Astrocyte of the cerebellum (primary cell): ENCODE data around the gene PRTFDC1.
A peak's percentile ranks its signal among the peaks of the same experiment; 100 is the strongest.

Experiments
- DNase-seq: peaks from one replicate; pipeline ENCODE4 v3.0.0-alpha.2; 2011; ENCODE audit warnings: low read depth
- H3K4me3 ChIP-seq: 2 replicates; pipeline ENCODE4 v1.5.1; 2011; ENCODE audit warnings: mild to moderate bottlenecking, low read depth, low read length, moderate library complexity
- CTCF ChIP-seq: IDR thresholded peaks from 2 replicates; pipeline ENCODE4 v1.5.1; 2012; ENCODE audit warnings: low read length, low read depth, moderate library complexity, mild to moderate bottlenecking; ENCODE audit errors: missing control alignments
- in situ Hi-C: cut with HindIII; loops from 2 replicates; pipeline ENCODE4 v1.10.0; 2017; ENCODE audit warnings: low sequenced_read_pairs

The PRTFDC1 gene

GRCh38 chr10:24893127-24893526 is 59.3 kb downstream of the PRTFDC1 start:
- no peak overlapping the region for H3K4me3 ChIP-seq
- no peak for DNase-seq
- in situ Hi-C loops, result no loop called here
- TF ChIP-seq CTCF, result no peak

GRCh38 chr10:24891823-24892222 is 60.6 kb downstream of the PRTFDC1 start:
- in situ Hi-C loops, result no loop called here
- no peak for TF ChIP-seq CTCF
- no peak overlapping the region for H3K4me3 ChIP-seq
- peak; percentile 77 for DNase-seq

GRCh38 chr10:24889639-24890038 is 62.8 kb downstream of the PRTFDC1 start:
- in situ Hi-C loops, result no loop called here
- DNase-seq, result no peak
- no peak for TF ChIP-seq CTCF
- no peak overlapping the region for H3K4me3 ChIP-seq

GRCh38 chr10:24887855-24888231 is 64.6 kb downstream of the PRTFDC1 start:
- in situ Hi-C loops, result no loop called here
- no peak for TF ChIP-seq CTCF
- DNase-seq, result no peak
- no peak overlapping the region for H3K4me3 ChIP-seq

- TF ChIP-seq CTCF, result no peak
- H3K4me3 ChIP-seq, result no peak overlapping the region
- in situ Hi-C loops, result no loop called here
- no peak for DNase-seq
Measured at GRCh38 chr10:24886290-24886680, 66.1 kb downstream of the PRTFDC1 start.

GRCh38 chr10:24885551-24886289 is 66.7 kb downstream of the PRTFDC1 start:
- in situ Hi-C loops, result no loop called here
- DNase-seq, result no peak
- TF ChIP-seq CTCF, result no peak
- no peak overlapping the region for H3K4me3 ChIP-seq
